Osteocyte (in vitro differentiated cells): ENCODE data around the gene IRS2. TPM values are rescaled to one million over a fixed set of nuclear protein-coding genes. Genes with fewer than 3 reads are reported as not detected.

Experiments
- DNase-seq: peaks from one replicate; pipeline ENCODE4 v3.0.0; 2021; ENCODE audit warnings: mixed read lengths; ENCODE audit not compliant: unreplicated experiment; ENCODE audit errors: extremely low spot score
- H3K27ac Mint-ChIP-seq: one replicate; pipeline ENCODE4 v1.8.0; 2021; ENCODE audit warnings: mild to moderate bottlenecking, mixed read lengths; ENCODE audit not compliant: unreplicated experiment
- H3K27me3 Mint-ChIP-seq: one replicate; pipeline ENCODE4 v1.8.0; 2021; ENCODE audit warnings: mixed read lengths; ENCODE audit not compliant: unreplicated experiment
- H3K36me3 Mint-ChIP-seq: one replicate; pipeline ENCODE4 v1.8.0; 2021; ENCODE audit warnings: mixed read lengths; ENCODE audit not compliant: unreplicated experiment
- H3K4me1 Mint-ChIP-seq: one replicate; pipeline ENCODE4 v1.8.0; 2021; ENCODE audit warnings: mixed read lengths; ENCODE audit not compliant: unreplicated experiment
- H3K4me3 Mint-ChIP-seq: one replicate; pipeline ENCODE4 v1.8.0; 2021; ENCODE audit warnings: mild to moderate bottlenecking, moderate library complexity, mixed read lengths; ENCODE audit not compliant: unreplicated experiment
- H3K9me3 Mint-ChIP-seq: one replicate; pipeline ENCODE4 v1.8.0; 2021; ENCODE audit warnings: mixed read lengths; ENCODE audit not compliant: unreplicated experiment
- CTCF ChIP-seq: fragments of 200-600 bp; sonication (generic); IDR thresholded peaks from 2 replicates; pipeline ENCODE4 v1.5.0; 2021; ENCODE audit warnings: antibody characterized with exemption, mild to moderate bottlenecking, moderate library complexity
- total RNA-seq: library from RNA; stranded (reverse); gene quantifications from 2 replicates; pipeline ENCODE4 v1.2.1, GENCODE V29; 2021

The IRS2 gene
- total RNA-seq, 1 donor from 2014 or later, result 52.3 TPM

GRCh38 chr13:109795011-109795410, 8.6 kb upstream of the IRS2 start:
- H3K27ac Mint-ChIP-seq, result no peak overlapping the region
- no peak for TF ChIP-seq CTCF
- no peaks in the 10 kb centered on the region for H3K9me3 Mint-ChIP-seq
- H3K36me3 Mint-ChIP-seq, result no peaks in the 10 kb centered on the region
- no peak for DNase-seq
- no peak overlapping the region for H3K4me3 Mint-ChIP-seq
- H3K4me1 Mint-ChIP-seq, result peaks cover 9% of the 10 kb centered on the region
- peaks cover 7% of the 10 kb centered on the region for H3K27me3 Mint-ChIP-seq

GRCh38 chr13:109794095-109794494, 7.7 kb upstream of the IRS2 start:
- H3K36me3 Mint-ChIP-seq, result no peaks in the 10 kb centered on the region
- peaks cover 7% of the 10 kb centered on the region for H3K27me3 Mint-ChIP-seq
- no peak for DNase-seq
- no peak for TF ChIP-seq CTCF
- peaks cover 13% of the 10 kb centered on the region for H3K4me1 Mint-ChIP-seq
- H3K9me3 Mint-ChIP-seq, result no peaks in the 10 kb centered on the region
- no peak overlapping the region for H3K4me3 Mint-ChIP-seq
- H3K27ac Mint-ChIP-seq, result no peak overlapping the region

- H3K36me3 Mint-ChIP-seq, result no peaks in the 10 kb centered on the region
- H3K4me3 Mint-ChIP-seq, result no peak overlapping the region
- no peaks in the 10 kb centered on the region for H3K9me3 Mint-ChIP-seq
- no peak overlapping the region for H3K27ac Mint-ChIP-seq
- no peak for TF ChIP-seq CTCF
- H3K4me1 Mint-ChIP-seq, result peaks cover 20% of the 10 kb centered on the region
- peaks cover 4% of the 10 kb centered on the region for H3K27me3 Mint-ChIP-seq
- no peak for DNase-seq
Observed at GRCh38 chr13:109792416-109793059, 6.2 kb upstream of the IRS2 start.

GRCh38 chr13:109790942-109791605, 4.7 kb upstream of the IRS2 start:
- no peaks in the 10 kb centered on the region for H3K9me3 Mint-ChIP-seq
- H3K4me1 Mint-ChIP-seq, result peaks cover 20% of the 10 kb centered on the region
- H3K27ac Mint-ChIP-seq, result no peak overlapping the region
- no peak for DNase-seq
- no peaks in the 10 kb centered on the region for H3K27me3 Mint-ChIP-seq
- peak; percentile 72 for TF ChIP-seq CTCF
- no peak overlapping the region for H3K4me3 Mint-ChIP-seq
- H3K36me3 Mint-ChIP-seq, result no peaks in the 10 kb centered on the region

- H3K27me3 Mint-ChIP-seq, result no peaks in the 10 kb centered on the region
- H3K9me3 Mint-ChIP-seq, result no peaks in the 10 kb centered on the region
- no peak for TF ChIP-seq CTCF
- no peak overlapping the region for H3K4me3 Mint-ChIP-seq
- H3K27ac Mint-ChIP-seq, result no peak overlapping the region
- H3K36me3 Mint-ChIP-seq, result no peaks in the 10 kb centered on the region
- DNase-seq, result no peak
- peaks cover 20% of the 10 kb centered on the region for H3K4me1 Mint-ChIP-seq
Observed at GRCh38 chr13:109790086-109790485, 3.7 kb upstream of the IRS2 start.
